Stimulated activated CD8-positive, alpha-beta memory T cell treated with anti-CD3 and anti-CD28 coated beads, Interleukin-12 subunit alpha, Interleukin-12 subunit beta, amount 100 ng/mL, for 24 hours (primary cell): ENCODE results near the gene NEFH.
"Not testable (repeated sequence)": the region's sequence is repeated elsewhere in the genome, so short reads cannot be mapped to it uniquely, and the experiment has no call there.

Experiments
- DNase-seq: peaks from one replicate; pipeline ENCODE4 v3.0.0-alpha.2; 2020; ENCODE audit errors: extremely low read depth

Gene NEFH, protein sequence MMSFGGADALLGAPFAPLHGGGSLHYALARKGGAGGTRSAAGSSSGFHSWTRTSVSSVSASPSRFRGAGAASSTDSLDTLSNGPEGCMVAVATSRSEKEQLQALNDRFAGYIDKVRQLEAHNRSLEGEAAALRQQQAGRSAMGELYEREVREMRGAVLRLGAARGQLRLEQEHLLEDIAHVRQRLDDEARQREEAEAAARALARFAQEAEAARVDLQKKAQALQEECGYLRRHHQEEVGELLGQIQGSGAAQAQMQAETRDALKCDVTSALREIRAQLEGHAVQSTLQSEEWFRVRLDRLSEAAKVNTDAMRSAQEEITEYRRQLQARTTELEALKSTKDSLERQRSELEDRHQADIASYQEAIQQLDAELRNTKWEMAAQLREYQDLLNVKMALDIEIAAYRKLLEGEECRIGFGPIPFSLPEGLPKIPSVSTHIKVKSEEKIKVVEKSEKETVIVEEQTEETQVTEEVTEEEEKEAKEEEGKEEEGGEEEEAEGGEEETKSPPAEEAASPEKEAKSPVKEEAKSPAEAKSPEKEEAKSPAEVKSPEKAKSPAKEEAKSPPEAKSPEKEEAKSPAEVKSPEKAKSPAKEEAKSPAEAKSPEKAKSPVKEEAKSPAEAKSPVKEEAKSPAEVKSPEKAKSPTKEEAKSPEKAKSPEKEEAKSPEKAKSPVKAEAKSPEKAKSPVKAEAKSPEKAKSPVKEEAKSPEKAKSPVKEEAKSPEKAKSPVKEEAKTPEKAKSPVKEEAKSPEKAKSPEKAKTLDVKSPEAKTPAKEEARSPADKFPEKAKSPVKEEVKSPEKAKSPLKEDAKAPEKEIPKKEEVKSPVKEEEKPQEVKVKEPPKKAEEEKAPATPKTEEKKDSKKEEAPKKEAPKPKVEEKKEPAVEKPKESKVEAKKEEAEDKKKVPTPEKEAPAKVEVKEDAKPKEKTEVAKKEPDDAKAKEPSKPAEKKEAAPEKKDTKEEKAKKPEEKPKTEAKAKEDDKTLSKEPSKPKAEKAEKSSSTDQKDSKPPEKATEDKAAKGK

DNA sequence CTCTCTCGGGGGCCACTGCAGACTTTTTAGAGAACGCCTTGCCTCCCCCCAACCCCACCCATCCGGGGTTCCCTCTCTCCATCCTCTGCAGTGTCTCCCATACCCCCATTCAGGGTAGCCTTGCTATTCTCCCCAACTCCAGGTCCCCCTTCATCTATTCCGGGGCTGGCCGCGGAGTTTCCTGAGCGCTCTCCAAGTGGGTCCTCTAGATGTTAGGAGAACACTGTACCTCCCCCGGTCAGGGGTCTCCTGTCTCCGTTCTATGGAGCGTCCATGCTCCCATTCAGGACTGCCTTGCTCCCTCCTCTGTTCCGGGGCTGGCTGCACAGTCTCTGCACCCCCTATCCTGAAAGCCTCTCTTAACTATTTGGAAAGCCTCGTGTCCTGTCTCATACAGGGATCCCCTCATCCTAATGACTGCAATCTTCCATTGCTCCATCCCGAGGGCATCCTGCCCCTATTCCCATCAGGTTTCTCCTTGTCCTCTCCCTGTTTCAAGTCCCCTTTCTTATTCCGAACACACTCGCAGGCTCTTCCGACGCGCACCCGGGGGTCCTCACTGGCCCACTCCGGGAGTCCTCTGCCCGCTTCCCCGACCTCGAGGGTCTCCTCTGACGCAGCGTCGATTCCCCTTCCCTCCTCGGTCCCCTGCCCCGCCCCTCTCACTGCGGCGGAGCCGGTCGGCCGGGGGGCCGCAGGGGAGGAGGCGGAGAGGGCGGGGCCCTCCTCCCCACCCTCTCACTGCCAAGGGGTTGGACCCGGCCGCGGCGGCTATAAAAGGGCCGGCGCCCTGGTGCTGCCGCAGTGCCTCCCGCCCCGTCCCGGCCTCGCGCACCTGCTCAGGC lies at the start of gene NEFH:
NEFH (plus strand) TSS at position 802 of the 845 bp plus-strand sequence. CDS start 45 bp downstream, outside the sequence.
- no peak for DNase-seq

DNA sequence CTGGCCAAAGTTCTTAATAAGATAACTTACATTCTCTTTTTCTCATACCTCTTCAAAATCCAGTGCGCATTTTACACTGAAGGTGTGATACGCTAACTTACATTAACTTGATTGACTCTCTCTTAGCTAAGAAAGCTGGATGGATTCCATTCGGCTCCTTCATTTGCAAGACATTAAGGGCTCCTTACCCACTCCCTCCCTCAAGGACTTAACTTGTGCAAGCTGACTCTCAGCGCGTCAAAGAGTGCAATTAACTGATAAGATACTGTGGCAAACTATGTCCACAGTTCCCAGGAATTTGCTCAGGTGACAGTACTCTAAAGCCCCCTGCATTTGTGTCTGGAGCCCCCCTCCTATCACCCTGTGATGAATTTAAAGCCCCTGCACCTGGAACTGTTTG lies 48.0 kb upstream of the NEFH start:
- no peak for DNase-seq

DNA sequence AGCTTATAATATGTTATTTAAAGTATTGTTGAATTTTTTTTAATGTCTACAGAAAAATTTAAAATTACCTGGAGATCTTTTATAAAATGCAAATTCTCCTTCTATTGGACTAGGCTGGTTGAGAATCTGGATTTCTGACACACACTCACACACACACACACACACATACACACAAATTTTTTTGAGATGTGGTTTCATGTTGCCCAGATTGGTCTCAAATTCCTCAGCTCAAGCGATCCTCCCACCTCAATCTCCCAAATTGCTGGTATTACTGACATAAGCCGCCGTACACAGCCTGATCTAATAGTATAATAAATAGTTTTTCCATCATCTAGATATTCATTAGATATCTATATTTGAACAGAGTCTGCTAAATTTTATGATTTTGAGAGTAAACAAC lies 46.2 kb upstream of the NEFH start:
- no peak for DNase-seq

DNA sequence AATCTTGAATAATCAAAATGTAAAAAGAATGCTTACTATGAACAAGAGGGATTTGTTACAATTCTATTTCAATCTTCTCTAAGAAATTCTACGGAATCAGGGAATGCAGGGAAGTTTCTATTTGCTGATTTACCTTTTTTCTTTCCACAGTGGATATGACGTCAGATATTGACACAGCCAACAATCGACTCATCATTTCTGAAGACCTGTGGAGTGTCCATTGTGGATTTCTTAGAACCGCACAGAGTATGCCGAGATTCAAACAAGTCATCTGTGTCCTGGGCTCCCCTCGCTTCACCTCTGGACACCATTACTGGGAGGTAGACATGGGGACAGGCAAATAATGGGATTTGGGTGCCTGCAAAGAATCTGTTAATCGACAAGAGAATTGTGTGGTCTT lies 45.7 kb upstream of the NEFH start:
- no peak for DNase-seq

DNA sequence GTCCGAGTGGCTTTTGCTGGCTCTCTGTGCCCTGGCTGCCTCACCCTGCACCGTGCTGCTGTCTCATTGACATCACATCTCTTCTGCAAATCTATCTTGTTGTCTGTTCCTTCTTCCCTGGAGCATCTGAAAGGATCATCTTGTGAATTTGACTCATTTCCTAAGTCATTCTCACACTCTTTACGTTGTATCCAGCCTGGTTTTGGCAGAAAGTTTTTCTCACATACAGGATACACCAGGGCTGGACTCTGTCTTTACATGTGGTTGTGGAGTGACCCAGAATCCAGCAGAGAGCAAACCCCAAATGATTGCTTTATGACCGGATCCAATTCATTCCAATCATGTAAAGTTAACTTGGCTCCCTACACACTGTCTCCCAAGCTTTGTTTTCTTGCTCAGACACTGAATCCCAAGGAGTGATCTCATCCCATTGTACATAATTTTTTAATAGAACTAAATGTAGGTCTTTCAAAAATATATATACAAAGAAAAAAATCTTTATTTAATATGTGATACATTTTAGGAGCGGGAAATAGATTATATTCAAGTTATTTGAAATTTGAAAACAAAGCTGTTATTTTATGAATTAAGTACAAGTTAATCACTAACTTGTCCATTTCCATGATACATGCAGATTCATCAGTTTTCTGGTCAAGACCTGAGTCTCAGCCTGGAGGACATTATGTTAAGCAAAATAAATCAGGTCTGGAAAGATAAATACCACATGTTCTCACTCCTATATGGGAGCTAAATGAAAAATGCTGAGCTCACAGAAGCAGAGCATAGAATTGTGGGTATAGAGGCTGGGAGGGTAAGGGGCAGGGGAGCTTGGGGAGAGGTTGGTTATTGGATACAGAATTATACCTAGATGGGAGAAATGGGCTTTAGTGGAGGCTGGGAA lies 44.5 kb upstream of the NEFH start:
- DNase-seq = no peak

DNA sequence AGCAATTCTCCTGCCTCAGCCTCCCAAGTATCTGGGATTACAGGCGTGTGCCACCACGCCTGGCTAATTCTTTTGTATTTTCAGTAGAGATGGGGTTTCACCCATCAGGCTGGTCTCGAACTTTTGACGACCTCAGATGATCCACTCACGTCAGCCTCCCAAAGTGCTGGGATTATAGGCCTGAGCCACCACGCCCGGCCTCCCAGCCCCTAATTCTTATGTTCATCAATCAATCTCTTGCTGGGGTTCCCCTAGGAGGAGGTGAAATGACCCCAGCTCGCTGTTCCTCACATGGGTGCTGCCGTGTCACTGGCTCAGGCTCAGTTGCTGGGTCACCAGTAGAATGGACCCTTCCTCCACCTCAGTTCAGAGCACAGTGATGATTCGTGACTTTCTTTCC lies 41.7 kb upstream of the NEFH start, which contains the start of gene RFPL1:
RFPL1 (plus strand) TSS at position 301 of the 400 bp plus-strand sequence.
- not testable (repeated sequence) for DNase-seq

DNA sequence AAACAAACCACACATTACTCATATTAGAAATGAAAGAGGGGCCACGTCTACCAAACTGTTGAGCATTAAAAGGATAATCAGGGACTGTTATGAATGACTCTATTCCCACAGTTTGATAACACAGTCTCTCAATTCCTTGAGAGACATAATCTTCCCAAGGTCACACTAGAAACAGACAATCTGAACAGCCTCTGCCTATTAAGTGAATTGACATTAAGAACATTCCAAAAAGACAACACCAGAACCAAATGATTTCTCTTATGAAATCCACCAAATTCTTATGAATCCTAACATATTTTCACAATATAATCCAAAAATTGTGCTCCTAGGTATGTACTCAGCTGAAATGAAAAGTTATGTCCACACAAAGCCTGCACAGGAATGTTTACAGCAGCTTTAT lies 37.0 kb upstream of the NEFH start:
- no peak for DNase-seq

DNA sequence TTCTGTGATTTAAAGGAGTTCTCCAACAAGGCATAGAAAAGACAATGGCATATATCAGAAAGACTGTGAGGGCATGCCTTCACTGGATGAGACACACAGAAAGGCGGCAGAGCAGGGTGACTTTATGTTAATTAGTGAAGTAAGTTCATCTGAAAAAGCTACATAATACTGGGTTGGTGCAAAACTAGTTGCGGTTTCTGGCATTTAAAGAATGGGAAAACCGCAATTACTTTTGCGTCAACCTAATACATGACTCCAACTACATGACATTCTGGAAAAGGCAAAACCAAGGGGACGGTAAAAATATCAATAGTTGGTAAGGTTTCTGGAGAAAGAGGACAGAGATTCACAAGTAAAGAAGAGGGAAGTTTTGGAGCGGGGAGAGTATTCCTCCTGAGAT lies 36.6 kb upstream of the NEFH start:
- DNase-seq = no peak

DNA sequence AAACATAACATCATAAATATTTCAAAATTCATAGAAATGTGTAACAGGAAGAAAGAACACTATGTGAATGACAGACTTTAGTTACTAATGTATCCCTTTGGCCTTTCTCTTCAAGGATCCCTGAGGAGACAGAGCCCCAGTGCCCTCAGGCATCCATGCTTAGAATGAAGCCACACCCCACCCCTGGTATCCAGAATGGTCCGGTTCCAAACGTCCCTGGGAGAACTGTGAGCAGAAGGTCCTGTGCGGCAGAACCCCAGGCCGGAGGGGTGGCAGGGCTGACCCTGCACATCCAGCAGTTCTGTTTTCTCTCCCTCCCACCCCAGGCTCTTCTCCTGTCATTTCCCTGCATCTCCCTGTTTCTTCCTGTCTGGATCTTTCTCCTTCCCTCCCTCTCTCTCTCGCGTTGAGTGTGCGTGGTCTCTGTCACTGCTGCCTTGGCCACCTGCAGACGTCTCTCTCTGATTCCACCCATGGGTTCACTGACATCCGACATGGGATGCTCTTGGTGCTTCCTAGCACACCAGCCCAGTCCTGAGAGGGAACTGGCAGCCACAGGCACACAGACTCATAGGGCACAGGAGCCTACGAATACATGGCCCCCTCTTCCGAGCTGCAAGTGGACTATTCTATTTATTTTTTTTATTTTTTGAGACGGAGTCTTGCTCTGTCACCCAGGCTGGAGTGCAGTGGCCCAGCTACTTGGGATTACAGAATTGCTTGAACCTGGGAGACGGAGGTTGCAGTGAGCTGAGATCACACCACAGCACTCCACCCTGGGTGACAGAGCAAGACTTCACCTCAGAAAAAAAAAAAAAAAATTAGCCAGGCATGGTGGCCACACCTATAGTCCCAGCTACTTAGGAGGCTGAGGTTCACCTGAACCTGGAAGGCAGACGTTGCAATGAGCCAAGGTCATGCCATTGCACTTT lies 35.9 kb upstream of the NEFH start:
- DNase-seq = no peak

DNA sequence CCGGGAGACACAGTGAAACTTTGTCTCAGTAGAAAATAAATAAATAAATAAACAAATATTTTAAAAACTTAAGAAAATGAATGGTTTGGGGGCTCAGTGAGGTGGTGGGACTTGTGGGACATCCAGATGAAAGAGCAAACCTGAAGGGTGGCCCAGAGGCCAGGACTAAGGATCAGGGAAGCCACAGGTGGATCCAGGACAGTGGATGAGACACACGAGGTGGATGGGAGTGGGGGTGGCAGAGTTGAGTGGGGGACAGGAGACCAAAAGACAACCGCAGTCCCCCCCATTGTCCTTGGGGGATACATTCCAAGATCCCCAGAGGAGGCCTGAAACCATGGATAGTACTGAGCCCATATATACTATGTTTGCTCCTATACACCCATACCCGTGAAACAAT lies 34.5 kb upstream of the NEFH start:
- no peak for DNase-seq

DNA sequence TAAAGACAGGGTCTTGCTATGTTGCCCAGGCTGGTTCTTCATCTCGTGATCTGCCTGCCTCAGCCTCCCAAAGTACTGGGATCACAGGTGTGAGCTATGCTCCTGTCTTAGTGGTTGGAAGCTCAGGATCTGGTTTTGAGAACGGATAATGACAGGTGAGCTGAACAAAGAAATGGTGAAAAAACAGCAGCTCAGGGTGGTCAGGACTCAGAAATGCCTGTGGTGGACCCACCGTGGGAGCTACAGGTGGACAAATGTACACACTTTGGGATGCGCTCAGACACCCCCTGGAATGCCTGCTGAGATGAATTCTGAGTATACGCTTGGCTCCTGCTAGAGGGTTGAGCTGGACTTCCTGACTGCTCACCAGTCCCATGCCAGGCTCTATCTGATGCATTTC lies 32.1 kb upstream of the NEFH start:
- DNase-seq = no peak

DNA sequence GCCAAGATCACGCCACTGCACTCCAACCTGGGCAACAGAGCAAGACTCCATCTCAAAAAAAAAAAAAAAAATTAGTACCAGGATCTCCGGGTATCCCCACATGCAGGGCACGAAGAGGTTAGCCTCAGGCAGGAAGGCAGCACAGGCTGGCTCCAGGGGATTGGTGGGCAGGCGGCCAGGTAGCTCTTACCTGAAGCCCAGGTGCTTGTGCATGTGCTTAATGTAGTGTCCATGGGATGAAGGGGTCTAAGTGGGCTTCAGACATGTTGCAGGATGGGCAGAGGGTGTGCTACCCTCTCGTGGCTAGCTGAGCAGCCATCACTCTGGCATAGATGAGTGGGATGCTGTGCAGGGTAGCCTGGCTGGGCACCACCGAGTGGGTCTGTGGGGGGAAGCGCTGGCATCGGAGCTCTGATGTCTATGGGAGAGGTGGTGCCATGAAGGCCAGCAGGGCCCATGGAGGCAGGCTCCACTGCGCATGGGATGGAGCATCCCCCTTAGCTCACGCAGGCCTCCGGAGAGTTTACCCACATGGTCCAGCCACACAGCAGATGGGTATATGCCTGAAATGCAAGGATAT lies 30.6 kb upstream of the NEFH start:
- no peak for DNase-seq

DNA sequence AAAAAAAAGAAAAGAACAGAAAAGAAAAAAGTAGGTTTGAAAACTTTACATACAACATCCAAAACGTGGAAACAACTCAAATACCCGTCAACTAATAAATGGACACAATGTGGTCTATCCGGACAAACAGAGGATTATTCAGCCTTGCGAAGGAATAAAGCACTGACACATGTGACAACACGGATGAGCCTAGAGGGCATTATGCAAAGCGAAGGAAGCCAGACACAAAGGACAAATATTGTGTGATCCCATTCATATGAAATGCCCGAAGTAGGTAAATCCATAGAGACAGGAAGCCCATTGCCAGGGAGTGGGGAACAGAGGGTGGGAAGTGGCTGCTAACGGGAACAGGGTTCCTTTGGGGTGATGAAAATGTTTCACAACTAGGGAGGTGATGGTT lies 29.8 kb upstream of the NEFH start:
- no peak for DNase-seq

DNA sequence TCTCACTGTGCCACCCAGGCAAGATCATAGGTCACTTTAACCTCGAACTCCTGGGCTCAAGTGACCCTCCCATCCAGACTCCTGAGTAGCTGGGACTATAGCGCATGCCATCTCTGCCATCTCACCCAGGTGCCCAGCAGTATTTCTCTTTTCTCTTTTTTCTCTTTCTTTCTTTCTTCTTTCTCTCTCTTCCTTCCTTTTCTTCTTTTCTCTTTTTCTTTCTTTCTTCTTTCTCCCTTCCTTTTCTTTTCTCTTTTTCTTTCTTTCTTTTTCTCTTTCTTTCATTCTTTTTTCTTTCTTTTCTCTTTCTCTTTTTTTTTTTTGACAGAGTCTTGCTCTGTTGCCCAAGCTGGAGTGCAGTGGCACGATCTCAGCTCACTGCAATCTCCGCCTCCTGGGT lies 28.2 kb upstream of the NEFH start:
- no peak for DNase-seq

DNA sequence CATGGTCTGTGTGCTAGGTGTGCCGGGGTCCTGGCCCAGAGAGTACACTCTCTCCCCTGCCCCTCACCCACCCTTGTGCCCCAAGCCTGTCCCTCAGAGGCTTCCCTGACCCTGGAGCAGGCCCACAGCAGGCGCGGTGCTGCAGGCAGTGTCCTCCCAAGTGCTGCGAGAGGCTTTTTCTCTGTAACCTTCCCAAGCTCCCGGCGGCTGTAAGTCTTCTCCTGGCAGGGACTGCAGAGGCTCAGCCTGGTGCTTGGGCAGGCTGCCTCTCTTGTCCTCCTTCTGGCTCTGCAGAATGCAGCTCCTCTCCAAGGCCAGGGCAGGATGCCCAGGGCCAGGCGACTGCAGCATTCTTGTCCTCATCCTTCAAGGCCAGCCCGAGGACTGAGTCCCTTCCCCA lies 25.7 kb upstream of the NEFH start:
- no peak for DNase-seq

DNA sequence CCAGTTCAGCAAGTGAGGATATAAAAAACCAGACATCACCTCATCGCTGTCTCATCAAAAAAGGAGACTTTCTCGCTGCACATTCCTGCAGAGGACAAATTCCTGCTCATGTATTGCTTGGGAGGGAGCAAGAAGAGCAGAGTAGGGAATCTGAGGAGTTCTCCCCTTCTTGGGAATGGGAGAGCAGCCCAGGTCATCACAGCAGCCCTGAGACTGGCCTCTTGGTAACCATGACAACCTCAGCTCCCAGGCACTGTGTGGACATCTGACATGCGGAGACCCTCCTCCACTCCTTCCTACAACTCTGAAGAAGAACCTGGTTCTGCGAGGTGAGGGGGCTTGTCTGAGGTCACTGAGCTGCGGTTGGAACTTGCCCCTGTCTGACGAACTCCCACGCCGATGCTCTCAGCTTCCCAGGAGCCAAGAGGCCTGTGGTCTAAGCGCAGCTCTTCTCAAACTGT lies 23.8 kb upstream of the NEFH start:
- no peak for DNase-seq

DNA sequence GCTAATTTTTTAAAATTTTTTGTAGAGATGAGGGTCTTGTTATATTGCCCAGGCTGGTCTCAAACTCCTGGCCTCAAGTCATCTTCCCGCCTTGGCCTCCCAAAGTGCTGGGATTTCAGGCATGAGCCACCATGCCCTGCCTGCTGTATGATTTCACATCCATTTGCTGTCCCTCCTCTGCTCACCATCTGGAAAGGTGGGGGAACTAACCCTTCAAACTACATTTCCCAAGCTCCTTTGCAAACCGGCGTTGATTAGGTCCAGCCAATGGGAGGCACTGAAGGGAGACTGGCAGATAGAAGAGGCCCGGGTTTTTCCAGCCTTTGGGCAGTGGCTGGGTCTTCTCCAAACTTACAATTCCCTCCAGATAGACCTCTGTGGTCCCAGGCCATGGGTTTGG lies 22.3 kb upstream of the NEFH start:
- DNase-seq = no peak

DNA sequence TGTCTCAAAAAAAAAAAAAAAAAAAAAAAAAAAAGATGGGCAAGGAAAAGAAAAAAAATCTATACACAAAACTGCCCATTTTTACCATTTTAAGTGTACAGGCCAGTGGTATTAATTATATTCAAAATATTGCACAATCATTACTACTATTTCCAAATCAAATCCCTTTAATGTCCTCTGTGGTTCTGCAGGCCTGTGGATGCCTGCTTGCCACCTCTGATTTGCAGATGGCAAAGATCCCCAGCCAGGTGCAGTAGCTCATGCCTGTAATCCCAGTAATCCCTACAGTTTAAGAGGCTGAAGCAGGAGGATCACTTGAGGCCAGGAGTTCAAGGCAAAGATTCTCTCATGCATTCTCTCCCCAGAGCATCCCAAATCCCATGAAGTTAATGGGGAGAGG lies 21.5 kb upstream of the NEFH start:
- no peak for DNase-seq

DNA sequence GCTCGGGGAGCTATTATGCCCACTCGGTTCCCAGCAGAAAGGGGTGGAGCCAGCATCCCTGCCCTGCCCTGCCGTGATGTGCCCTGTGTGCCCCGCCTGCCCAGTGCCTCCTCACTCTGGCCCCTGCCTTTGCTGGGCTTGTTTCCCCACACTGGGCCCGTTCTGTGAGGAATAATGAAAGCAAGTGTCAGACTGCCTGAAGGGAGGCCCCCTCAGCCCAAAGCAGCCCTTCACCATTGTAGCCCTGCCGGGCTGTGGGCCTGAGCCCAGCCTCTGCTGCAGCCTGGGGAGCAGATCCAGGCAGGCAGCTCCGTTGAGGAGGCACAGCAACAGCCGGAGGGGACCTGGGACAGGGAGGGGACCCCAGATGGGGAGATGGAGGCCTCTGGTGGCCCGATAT lies 20.2 kb upstream of the NEFH start:
- no peak for DNase-seq
